GM12875 (cell line): ENCODE data around the gene TAF8.

Source experiments
- H3K4me3 ChIP-seq: one replicate; pipeline ENCODE4 v1.5.1; 2011; ENCODE audit warnings: low read depth, low read length, control low read depth
- CTCF ChIP-seq: IDR thresholded peaks from 2 replicates; pipeline ENCODE4 v1.5.1; 2011; ENCODE audit warnings: low read depth, mild to moderate bottlenecking, control low read depth, inconsistent platforms, low read length, moderate library complexity, borderline replicate concordance; ENCODE audit not compliant: insufficient read depth

TAF8 gene

GRCh38 chr6:42125231-42125630 lies 74.9 kb downstream of the TAF8 start:
- no peak overlapping the region for H3K4me3 ChIP-seq
- no peak for TF ChIP-seq CTCF

- no peak for TF ChIP-seq CTCF
- no peak overlapping the region for H3K4me3 ChIP-seq
Observed at GRCh38 chr6:42125663-42126062, 75.3 kb downstream of the TAF8 start.

GRCh38 chr6:42128460-42129359 lies 78.4 kb downstream of the TAF8 start:
- TF ChIP-seq CTCF = no peak
- H3K4me3 ChIP-seq = no peak overlapping the region

- H3K4me3 ChIP-seq = no peak overlapping the region
- TF ChIP-seq CTCF = no peak
Observed at GRCh38 chr6:42129360-42129676, 79.0 kb downstream of the TAF8 start.

GRCh38 chr6:42131531-42131930 lies 81.2 kb downstream of the TAF8 start:
- H3K4me3 ChIP-seq = no peak overlapping the region
- no peak for TF ChIP-seq CTCF

- no peak for TF ChIP-seq CTCF
- no peak overlapping the region for H3K4me3 ChIP-seq
Observed at GRCh38 chr6:42133926-42134325, 83.6 kb downstream of the TAF8 start.

- TF ChIP-seq CTCF = no peak
- no peak overlapping the region for H3K4me3 ChIP-seq
Observed at GRCh38 chr6:42135161-42135560, 84.8 kb downstream of the TAF8 start.
